HG03135 (cell line): Measurements from ENCODE around the gene TYSND1.
"Not testable (repeated sequence)": the region's sequence is repeated elsewhere in the genome, so short reads cannot be mapped to it uniquely, and the experiment has no call there.

Experiments
- ATAC-seq: cut with Tn5 transposase; IDR thresholded peaks from one replicate; pipeline ENCODE4 v1.9.1; 2021; ENCODE audit warnings: mild to moderate bottlenecking, moderate library complexity; ENCODE audit not compliant: unreplicated experiment

Gene TYSND1

GRCh38 chr10:70135046-70135445 lies 11.5 kb downstream of the TYSND1 start:
- ATAC-seq: no peak

- ATAC-seq: peak; percentile 78
Measured at GRCh38 chr10:70132098-70133029, 14.1 kb downstream of the TYSND1 start, which contains the start of gene AIFM2. Gene AIFM2, minus strand, starts transcription at chr10:70132825. Its CDS starts 8,741 bp downstream, at chr10:70124084.

GRCh38 chr10:70131560-70131937 lies 15.0 kb downstream of the TYSND1 start:
- ATAC-seq: no peak

- ATAC-seq: no peak
Measured at GRCh38 chr10:70130878-70131559, 15.5 kb downstream of the TYSND1 start.

- no peak for ATAC-seq
Measured at GRCh38 chr10:70126700-70127395, 19.7 kb downstream of the TYSND1 start.

GRCh38 chr10:70125918-70126552 lies 20.5 kb downstream of the TYSND1 start:
- ATAC-seq: no peak

- no peak for ATAC-seq
Measured at GRCh38 chr10:70124918-70125317, 21.6 kb downstream of the TYSND1 start.

- no peak for ATAC-seq
Measured at GRCh38 chr10:70124415-70124814, 22.1 kb downstream of the TYSND1 start.

- ATAC-seq: no peak
Measured at GRCh38 chr10:70123817-70124216, 22.7 kb downstream of the TYSND1 start.

- not testable (repeated sequence) for ATAC-seq
Measured at GRCh38 chr10:70123166-70123565, 23.3 kb downstream of the TYSND1 start.

GRCh38 chr10:70122742-70123141 lies 23.8 kb downstream of the TYSND1 start:
- ATAC-seq: no peak

GRCh38 chr10:70121281-70121949 lies 25.1 kb downstream of the TYSND1 start:
- no peak for ATAC-seq

- ATAC-seq: no peak
Measured at GRCh38 chr10:70120417-70120816, 26.1 kb downstream of the TYSND1 start.

GRCh38 chr10:70119623-70120022 lies 26.9 kb downstream of the TYSND1 start:
- no peak for ATAC-seq

GRCh38 chr10:70119197-70119596 lies 27.3 kb downstream of the TYSND1 start:
- no peak for ATAC-seq

GRCh38 chr10:70118196-70118595 lies 28.3 kb downstream of the TYSND1 start:
- no peak for ATAC-seq

- no peak for ATAC-seq
Measured at GRCh38 chr10:70117646-70118045, 28.9 kb downstream of the TYSND1 start.

- peak; percentile 55 for ATAC-seq
Measured at GRCh38 chr10:70115948-70116682, 30.4 kb downstream of the TYSND1 start.

GRCh38 chr10:70114902-70115301 lies 31.6 kb downstream of the TYSND1 start:
- ATAC-seq: no peak

GRCh38 chr10:70112071-70112470 lies 34.4 kb downstream of the TYSND1 start:
- no peak for ATAC-seq
